Loucy (cell line): ENCODE results near the gene SHOC2.

Experiments used
- H2AFZ ChIP-seq: fragments of 200-600 bp; sonication (generic); 2 replicates; pipeline ENCODE4 v1.6.0; 2016; ENCODE audit warnings: antibody characterized with exemption, mild to moderate bottlenecking, low read length, moderate library complexity
- H3F3A ChIP-seq: fragments of 200-600 bp; 2 replicates; pipeline ENCODE4 v1.6.0; 2016; ENCODE audit warnings: antibody characterized with exemption, low read depth, mild to moderate bottlenecking
- H3K27me3 ChIP-seq: fragments of 200-600 bp; sonication (generic); 2 replicates; pipeline ENCODE4 v1.6.1; 2014; ENCODE audit warnings: low read length, mild to moderate bottlenecking; ENCODE audit not compliant: insufficient read depth, poor library complexity, severe bottlenecking
- H3K36me3 ChIP-seq: fragments of 200-600 bp; sonication (generic); 2 replicates; pipeline ENCODE4 v1.6.1; 2016; ENCODE audit warnings: low read length; ENCODE audit not compliant: insufficient read depth
- H3K4me1 ChIP-seq: fragments of 200-600 bp; sonication (generic); 2 replicates; pipeline ENCODE4 v1.5.1; 2014; ENCODE audit warnings: low read length, mild to moderate bottlenecking; ENCODE audit not compliant: insufficient read depth, poor library complexity, severe bottlenecking
- H3K4me2 ChIP-seq: fragments of 200-600 bp; sonication (generic); 2 replicates; pipeline ENCODE4 v1.6.0; 2014; ENCODE audit warnings: antibody characterized with exemption, low read length, low read depth, mild to moderate bottlenecking; ENCODE audit not compliant: poor library complexity, severe bottlenecking
- H3K4me3 ChIP-seq: fragments of 200-600 bp; sonication (generic); 2 replicates; pipeline ENCODE4 v1.5.1; 2014; ENCODE audit warnings: low read length, mild to moderate bottlenecking, mixed read lengths; ENCODE audit not compliant: poor library complexity, severe bottlenecking
- H3K79me2 ChIP-seq: fragments of 200-600 bp; sonication (generic); 2 replicates; pipeline ENCODE4 v1.6.1; 2014; ENCODE audit warnings: low read length; ENCODE audit not compliant: insufficient read depth
- H3K9ac ChIP-seq: fragments of 200-600 bp; sonication (generic); 2 replicates; pipeline ENCODE4 v1.6.0; 2014; ENCODE audit warnings: mild to moderate bottlenecking, low read depth, low read length, moderate library complexity; ENCODE audit not compliant: poor library complexity, severe bottlenecking
- H3K9me2 ChIP-seq: fragments of 200-600 bp; sonication (generic); replicated peaks from 2 replicates; pipeline ENCODE4 v1.6.1; 2016; ENCODE audit warnings: low read depth, low read length, mixed read lengths
- H3K9me3 ChIP-seq: fragments of 200-600 bp; sonication (generic); 2 replicates; pipeline ENCODE4 v1.6.1; 2014; ENCODE audit warnings: mild to moderate bottlenecking, antibody characterized with exemption, low read length, low read depth; ENCODE audit not compliant: insufficient read depth
- H4K20me1 ChIP-seq: fragments of 200-600 bp; sonication (generic); 2 replicates; pipeline ENCODE4 v1.6.0; 2014; ENCODE audit warnings: antibody characterized with exemption, low read length, mild to moderate bottlenecking; ENCODE audit not compliant: insufficient read depth, poor library complexity, severe bottlenecking
- EZH2phosphoT487 ChIP-seq: fragments of 200-600 bp; IDR thresholded peaks from 2 replicates; pipeline ENCODE4 v1.6.1; 2018; ENCODE audit warnings: antibody characterized with exemption, mild to moderate bottlenecking, moderate library complexity, borderline replicate concordance
- TF ChIP-seq, protein P1 (sequence below): fragments of 200-600 bp; sonication (generic); conservative IDR thresholded peaks from 2 replicates; pipeline ENCODE4 v1.5.1; 2014; ENCODE audit warnings: mild to moderate bottlenecking, antibody characterized with exemption, low read length

SHOC2 gene

DNA sequence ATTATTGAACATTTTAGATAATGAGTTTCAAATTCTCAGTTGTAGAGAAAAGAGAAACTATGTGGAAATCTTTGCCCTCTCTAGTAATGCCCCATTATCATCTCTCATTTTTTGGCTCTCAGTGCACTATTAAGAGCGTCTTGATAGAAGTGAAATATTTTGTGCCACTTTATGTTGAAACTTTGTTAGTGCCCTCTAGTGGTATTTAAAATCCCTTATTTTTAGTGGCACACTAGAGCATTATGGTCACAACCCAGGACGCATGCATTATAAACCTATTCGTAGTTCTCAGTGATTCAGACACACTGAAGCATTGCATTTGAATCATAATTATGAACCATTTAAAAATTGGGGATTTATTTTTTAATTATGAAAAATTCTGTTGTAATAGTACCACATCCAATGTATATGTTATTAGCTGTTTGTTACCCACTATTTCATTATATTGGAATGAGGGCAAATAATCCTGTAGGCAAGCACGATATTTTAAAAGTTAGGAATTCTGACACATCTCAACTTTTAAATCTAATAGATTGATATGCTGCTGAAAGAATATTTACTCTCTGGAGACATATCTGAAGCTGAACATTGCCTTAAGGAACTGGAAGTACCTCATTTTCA lies 25.7 kb upstream of the SHOC2 start:
- H3K4me3 ChIP-seq = no peak overlapping the region
- H3K9me2 ChIP-seq = no peaks in the 10 kb centered on the region
- 0 out of 2 replicates have a peak, but pooled peaks cover 6% of the 10 kb centered on the region for H3F3A ChIP-seq
- TF ChIP-seq, protein P1, sequence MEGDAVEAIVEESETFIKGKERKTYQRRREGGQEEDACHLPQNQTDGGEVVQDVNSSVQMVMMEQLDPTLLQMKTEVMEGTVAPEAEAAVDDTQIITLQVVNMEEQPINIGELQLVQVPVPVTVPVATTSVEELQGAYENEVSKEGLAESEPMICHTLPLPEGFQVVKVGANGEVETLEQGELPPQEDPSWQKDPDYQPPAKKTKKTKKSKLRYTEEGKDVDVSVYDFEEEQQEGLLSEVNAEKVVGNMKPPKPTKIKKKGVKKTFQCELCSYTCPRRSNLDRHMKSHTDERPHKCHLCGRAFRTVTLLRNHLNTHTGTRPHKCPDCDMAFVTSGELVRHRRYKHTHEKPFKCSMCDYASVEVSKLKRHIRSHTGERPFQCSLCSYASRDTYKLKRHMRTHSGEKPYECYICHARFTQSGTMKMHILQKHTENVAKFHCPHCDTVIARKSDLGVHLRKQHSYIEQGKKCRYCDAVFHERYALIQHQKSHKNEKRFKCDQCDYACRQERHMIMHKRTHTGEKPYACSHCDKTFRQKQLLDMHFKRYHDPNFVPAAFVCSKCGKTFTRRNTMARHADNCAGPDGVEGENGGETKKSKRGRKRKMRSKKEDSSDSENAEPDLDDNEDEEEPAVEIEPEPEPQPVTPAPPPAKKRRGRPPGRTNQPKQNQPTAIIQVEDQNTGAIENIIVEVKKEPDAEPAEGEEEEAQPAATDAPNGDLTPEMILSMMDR = peak; percentile 73
- no peak for TF ChIP-seq EZH2phosphoT487
- H3K9ac ChIP-seq = no peak overlapping the region
- H3K9me3 ChIP-seq = no peaks in the 10 kb centered on the region
- H4K20me1 ChIP-seq = peaks cover 8% of the 10 kb centered on the region
- no peak overlapping the region for H2AFZ ChIP-seq
- H3K79me2 ChIP-seq = peaks cover 27% of the 10 kb centered on the region
- no peaks in the 10 kb centered on the region for H3K27me3 ChIP-seq
- no peaks in the 10 kb centered on the region for H3K4me1 ChIP-seq
- H3K4me2 ChIP-seq = no peak overlapping the region
- H3K36me3 ChIP-seq = peaks cover 80% of the 10 kb centered on the region

DNA sequence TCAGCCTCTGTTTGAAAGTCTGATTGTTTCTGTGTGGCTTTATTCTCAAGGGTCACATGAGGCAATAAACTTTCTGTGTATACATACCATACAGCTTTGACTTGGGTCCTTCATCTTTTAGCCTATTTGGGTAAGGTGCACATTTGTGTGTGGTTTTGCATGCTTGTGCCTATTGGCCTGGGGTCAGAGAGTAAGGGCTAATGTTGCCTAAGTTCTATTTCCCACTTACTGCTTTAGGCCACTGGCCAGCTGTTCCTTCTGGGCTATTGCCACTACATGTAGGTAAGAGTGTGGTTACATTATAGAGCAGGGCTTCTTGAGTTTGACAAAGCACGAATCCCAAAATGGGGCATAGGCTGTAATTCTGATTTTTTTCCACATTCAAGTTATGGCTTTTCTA lies 22.2 kb upstream of the SHOC2 start:
- Histone ChIP-seq H3K4me1 (no peaks in the 10 kb centered on the region), H3K9me2 (no peaks in the 10 kb centered on the region), H3K4me2 (no peak overlapping the region), H4K20me1 (peaks cover 8% of the 10 kb centered on the region), H3K4me3 (no peak overlapping the region), H3K79me2 (peaks cover 15% of the 10 kb centered on the region; the same call in 1 of the 2 replicates), H3F3A (no peaks in the 10 kb centered on the region), H3K36me3 (peaks cover 84% of the 10 kb centered on the region), H2AFZ (no peak overlapping the region), H3K27me3 (no peaks in the 10 kb centered on the region), H3K9me3 (no peaks in the 10 kb centered on the region), H3K9ac (no peak overlapping the region)
- TF ChIP-seq, protein P1 = no peak
- no peak for TF ChIP-seq EZH2phosphoT487

DNA sequence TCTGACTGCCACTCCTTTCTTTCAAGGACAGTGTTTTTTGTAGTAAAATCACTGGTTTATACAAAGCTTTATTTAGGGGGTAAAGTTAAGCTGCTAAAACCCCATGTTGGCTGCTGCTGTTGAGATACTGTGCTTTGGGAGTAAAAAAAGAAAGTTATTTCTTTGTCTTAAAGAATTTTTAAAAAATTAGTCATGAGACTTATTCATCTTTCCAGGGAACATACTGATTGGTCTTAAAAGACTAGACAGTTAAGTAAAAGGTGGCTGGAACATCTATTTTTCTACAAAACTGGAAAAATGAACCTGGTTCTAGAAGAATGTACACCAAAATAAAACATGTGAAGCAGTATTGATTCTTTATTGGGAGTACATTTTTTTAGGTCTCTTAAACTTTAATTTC lies 21.0 kb upstream of the SHOC2 start:
- Histone ChIP-seq H3K27me3 (no peaks in the 10 kb centered on the region), H3K9ac (no peak overlapping the region), H3K9me2 (no peaks in the 10 kb centered on the region), H3F3A (no peaks in the 10 kb centered on the region), H4K20me1 (peaks cover 4% of the 10 kb centered on the region), H2AFZ (no peak overlapping the region), H3K36me3 (peaks cover 77% of the 10 kb centered on the region), H3K9me3 (no peaks in the 10 kb centered on the region), H3K4me3 (no peak overlapping the region), H3K4me1 (no peaks in the 10 kb centered on the region), H3K4me2 (no peak overlapping the region), H3K79me2 (peaks cover 15% of the 10 kb centered on the region; the same call in 1 of the 2 replicates)
- TF ChIP-seq, protein P1 = no peak
- no peak for TF ChIP-seq EZH2phosphoT487
